HL-60/S4 (cell line): ENCODE data around the gene TRIM65.

Experiments used
- in situ Hi-C: fragments of 300-500 bp; cut with MboI; formaldehyde crosslinking; loops from 2 replicates; pipeline ENCODE4 v1.14.3; 2022; ENCODE audit warnings: low sequenced_read_pairs

TRIM65 gene

GRCh38 chr17:75842411-75842810 lies 54.3 kb downstream of the TRIM65 start:
- in situ Hi-C loops, result no loop called here

GRCh38 chr17:75840799-75841164 lies 56.0 kb downstream of the TRIM65 start:
- in situ Hi-C loops, result no loop called here

- in situ Hi-C loops, result no loop called here
Measured at GRCh38 chr17:75839942-75840798, 56.6 kb downstream of the TRIM65 start.
